HPDE6-E6E7 (cell line): ENCODE results near the gene NFIC.

ENCODE experiments used
- DNase-seq: peaks from one replicate; pipeline ENCODE4 v3.0.0; 2011; ENCODE audit warnings: missing footprints; ENCODE audit errors: extremely low spot score

The NFIC gene

DNA sequence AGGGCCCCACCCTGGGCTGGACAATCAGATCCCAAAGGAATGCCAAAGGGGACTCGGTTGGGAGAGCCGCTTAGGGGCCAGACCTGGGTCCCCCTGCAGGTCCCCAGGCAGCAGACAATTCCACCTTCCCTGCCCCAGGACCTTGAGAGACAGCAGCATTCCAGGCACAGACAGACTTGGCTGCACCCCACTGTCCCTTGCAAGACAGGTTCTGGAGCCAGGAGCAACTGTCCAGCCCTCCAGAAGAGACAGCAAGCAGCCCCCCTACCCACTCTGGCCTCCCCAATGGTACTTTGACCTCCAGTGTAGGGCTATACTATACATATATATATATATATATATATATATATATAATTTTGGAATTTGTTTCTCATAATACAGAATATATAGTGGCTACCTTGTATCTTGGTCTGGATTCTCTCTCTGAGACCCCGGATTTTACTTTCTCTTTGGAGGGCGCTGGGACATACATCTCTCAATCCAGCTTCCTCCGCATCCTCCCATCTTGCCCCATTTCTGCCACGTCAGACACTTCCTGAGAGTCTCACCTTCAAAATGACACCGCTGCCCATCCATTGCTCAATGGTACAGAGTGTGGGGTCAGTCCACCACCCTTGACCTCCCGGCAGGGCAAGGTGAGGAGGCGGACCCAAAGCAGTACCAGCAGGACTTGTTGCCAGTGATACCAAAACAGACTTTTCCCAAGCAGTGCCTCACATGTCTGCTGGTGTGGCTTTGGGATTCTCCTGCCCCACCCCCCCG lies 101.2 kb downstream of the NFIC start:
- DNase-seq, result no peak

- DNase-seq, result no peak
These were observed 101.8 kb downstream of the NFIC start for GRCh38 chr19:3468211-3468610.

GRCh38 chr19:3469638-3470499 lies 103.5 kb downstream of the NFIC start:
- no peak for DNase-seq

- no peak for DNase-seq
These were observed 104.2 kb downstream of the NFIC start for GRCh38 chr19:3470500-3471128.

GRCh38 chr19:3471954-3472655 lies 105.7 kb downstream of the NFIC start:
- DNase-seq, result no peak

DNA sequence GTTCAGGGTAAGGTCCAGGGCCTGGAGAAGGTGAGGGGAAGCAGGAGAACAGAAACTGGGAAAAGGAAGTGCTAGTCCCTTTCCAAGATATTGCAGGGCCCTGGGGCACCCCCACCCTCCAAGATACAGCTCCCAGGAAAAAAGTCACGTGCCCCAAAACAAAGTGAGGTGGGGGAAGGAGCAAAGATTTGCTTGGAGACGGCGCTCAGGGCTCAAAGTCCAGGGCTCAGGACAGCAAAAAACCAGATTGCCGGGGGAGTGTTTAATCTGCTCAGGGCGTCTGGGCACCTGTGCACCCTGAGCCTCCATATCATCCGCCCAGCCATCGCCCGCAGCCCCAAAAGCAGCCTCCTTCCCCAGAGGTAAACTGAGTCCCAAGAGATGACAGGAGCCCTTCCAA lies 107.6 kb downstream of the NFIC start:
- no peak for DNase-seq

- DNase-seq, result no peak
These were observed 108.2 kb downstream of the NFIC start for GRCh38 chr19:3474614-3475013.

DNA sequence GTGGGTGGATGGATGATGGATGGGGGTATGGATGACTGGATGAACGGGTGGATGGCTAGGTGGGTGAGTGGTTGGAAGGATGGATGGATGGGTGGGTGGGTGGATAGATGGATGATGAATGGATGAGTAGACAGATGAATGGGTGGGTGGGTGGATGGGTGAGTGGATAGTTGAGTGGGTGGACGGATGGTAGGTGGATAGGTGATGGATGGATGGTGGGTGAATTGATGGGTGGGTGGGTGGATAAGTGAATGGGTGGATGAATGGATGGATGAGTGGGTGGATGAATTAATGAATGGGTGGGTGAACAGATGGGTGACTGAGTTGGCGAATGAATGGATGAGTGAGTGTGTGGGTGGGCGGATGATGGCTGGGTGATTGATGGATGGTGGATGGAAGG lies 109.1 kb downstream of the NFIC start:
- no peak for DNase-seq

- DNase-seq, result no peak
These were observed 110.4 kb downstream of the NFIC start for GRCh38 chr19:3476830-3477229.

DNA sequence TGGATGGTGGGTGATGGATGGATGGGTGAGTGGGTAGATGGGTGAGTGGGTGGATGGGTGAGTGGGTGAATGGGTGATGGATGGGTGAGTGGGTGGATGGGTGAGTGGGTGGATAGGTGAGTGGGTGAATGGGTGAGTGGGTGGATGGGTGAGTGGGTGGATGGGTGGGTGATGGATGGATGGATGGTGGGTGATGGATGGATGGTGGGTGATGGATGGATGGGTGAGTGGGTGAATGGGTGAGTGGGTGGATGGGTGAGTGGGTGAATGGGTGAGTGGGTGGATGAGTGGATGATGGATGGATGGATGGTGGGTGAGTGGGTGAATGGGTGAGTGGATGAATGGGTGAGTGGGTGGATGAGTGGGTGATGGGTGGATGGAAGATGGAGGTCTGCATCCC lies 111.1 kb downstream of the NFIC start:
- no peak for DNase-seq

DNA sequence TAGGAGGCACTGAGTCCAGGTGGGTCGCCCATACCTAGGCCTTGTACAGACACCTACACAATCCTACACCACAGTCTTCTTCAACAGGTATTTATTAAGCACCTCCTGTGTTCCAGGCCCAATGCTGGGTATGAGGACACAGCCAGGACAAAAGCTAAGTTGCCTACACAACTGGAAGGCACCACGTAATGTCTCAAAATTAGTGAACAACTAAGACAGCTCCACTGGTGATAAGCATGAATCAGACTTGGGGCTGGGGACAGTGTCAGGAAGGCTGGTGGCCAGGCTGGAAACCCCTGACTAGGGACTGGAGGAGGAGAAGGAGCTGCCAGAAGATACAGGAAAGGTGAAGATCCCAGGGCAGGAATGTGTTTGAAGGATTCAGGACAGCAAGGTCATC lies 111.6 kb downstream of the NFIC start:
- DNase-seq, result no peak

DNA sequence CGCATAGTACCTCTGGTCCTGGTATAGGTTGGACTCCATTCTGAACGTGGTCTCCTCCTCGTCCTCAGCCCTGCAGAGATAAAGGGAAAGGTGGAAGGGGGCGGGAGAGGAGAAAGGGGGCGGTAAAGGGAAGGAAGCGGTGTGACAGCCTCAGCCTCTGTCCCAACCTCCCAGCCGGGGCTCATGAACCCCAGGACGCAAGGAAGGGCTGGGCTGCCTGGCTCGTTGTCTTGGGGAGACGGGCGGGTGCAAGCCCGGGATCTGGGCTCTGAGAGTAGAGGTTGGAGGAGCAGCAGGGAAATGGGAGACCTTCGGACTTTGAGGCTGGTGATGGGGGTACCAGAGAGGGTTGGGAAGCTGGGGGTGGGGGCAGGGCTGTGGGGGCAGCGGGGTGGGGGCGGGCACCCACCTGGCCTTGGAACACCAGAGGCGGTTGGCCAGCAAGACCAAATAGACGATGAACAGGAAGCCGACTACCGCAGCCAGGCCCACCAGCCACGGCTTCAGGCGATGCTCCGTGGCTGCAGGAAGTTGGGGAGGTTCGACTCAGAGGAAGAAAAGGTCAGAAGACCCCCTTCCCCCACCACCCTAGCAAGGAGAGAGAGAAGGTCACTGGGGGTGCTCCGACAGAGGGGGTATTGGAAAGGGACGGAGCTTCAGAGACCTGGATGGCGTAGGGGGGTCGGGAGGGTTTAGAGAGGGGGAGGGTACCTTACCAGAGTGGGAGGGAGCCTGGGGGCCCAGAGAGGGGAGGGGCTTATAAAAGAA lies 112.2 kb downstream of the NFIC start:
- DNase-seq, result no peak

GRCh38 chr19:3479177-3479833 lies 112.9 kb downstream of the NFIC start:
- DNase-seq, result no peak

GRCh38 chr19:3479834-3480215 lies 113.4 kb downstream of the NFIC start:
- no peak for DNase-seq

DNA sequence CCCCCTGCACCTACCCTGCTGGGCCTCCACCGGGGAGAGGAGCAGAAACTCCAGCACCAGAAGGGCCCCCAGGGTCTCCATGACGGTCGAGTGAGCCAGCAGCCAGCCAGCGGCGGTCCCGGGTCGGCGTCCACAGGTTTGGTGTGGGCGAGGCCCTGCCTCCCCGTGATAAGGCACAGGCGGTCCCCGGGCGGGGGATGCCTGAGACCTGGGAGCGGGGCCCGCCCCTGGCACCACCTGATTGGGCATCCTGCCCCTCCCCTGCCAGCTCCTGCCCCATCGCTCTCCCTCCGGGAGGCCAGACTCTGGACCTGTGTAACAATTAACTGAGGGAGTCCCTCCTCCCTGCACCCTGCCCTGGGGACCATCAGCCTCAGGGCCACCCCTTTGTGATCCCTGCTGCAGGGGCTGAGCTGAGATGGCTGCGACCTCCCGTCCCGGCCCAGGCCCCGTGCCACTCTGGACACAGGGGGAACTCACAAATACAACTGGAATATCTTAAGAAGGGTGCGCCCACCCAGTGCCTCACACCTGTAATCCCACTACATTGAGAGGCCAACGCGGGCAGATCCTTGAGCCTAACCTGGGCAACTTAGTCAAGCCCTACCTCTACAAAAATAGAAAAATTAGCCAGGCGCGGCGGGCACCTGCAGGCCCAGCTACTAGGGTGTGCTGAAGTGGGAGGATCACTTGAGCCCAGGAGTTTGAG lies 114.2 kb downstream of the NFIC start, which contains the start of gene SMIM24:
Gene SMIM24 (minus strand): TSS at position 143 of the 709 bp plus-strand sequence. CDS start 62 bp downstream, at position 81.
- DNase-seq, result no peak

DNA sequence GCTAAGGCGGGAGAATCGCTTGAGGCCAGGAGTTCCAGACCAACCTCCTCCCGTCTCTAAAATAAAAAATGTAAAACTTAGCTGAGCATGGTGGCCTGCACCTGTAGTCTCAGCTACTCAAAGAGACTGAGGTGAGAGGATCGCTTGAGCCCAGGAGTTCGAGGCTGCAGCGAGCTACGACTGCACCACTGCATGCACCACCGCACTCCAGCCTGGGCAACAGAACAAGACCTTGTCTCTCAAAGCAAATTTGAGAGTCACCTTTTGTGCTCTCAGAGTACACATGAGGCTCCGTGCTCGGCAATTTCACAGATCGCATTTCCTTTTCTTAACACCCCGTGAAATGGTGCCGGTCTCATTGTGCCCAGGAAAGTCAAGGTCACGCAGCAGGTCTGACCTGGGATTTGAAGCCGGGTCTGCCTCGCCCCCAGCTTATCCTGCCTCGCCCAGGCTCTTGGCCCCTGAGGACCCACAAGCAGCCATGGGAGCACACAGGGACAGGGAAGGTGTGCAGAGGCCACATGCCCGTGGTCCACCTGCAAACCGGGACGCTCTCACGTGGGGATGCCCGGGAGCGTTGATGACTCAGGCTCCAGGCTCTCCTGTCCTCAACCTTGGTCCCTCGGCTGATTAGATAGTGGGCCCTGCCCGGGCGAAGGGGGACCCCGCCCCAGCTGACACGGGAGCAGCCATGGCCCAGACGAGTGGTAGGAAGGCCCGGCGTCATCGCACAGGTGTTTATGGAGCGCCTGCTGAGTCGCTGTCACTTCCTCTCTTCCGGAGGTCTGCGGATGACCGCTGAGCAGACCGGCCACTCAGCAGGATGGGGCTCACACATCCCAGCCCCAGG lies 115.1 kb downstream of the NFIC start:
- DNase-seq, result no peak

DNA sequence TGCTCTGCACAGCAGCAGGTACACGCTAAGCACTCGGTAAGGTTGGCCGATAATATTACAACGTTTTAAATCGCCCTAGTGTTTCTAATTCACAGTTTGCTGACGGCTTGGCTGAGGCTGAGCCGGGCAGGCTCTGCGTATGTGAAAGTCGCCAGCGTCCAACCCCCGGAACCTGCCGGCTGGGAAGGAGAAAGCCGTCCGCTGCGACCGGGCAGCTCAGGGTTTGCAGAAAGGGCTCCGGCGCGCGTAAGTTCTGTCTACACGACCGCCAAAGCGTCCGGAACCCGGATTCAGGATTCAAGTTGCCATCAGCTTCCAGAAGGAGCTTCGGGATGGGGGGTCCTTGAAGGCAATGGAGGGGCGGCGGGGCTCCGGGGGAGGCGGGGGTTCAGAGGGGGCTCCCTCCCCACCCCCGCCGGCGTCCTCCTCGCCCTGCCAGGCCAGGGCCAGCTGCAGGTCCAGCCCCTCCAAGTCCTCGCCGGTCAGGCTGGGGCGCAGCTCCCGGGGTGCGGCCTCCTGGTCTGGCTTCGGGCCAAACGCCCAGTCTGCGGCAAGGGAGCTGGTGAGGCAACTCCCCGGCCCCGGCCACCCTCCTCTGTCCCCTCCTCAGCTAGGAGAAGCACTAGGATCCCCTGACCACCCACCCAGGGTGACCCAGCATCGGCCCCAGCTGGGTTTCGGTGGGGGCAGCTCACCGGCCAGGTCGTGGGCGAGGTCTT lies 116.3 kb downstream of the NFIC start:
- no peak for DNase-seq

- no peak for DNase-seq
These were observed 116.8 kb downstream of the NFIC start, which contains the start of gene SMIM44 for GRCh38 chr19:3483226-3483628. Gene SMIM44, minus strand, starts transcription at chr19:3483441. Its CDS starts 38 bp downstream, at chr19:3483403.
